H9 (cell line): ENCODE measurements around the gene TLK2. TPM values are rescaled to one million over a fixed set of nuclear protein-coding genes. Genes with fewer than 3 reads are reported as not detected.

Experiments
- DNase-seq: peaks from one replicate; pipeline ENCODE4 v3.0.0-alpha.2; 2017
- H2AFZ ChIP-seq: one replicate; pipeline ENCODE4 v1.6.1; 2013; ENCODE audit warnings: mild to moderate bottlenecking, low read length, control low read depth, moderate library complexity
- H2AK5ac ChIP-seq: 2 replicates; pipeline ENCODE4 v1.6.1; 2013; ENCODE audit warnings: low read length, control low read depth, mixed read lengths; ENCODE audit not compliant: insufficient read length
- H2BK120ac ChIP-seq: one replicate; pipeline ENCODE4 v1.6.1; 2013; ENCODE audit warnings: low read depth, mild to moderate bottlenecking, low read length, control low read depth, inconsistent platforms; ENCODE audit not compliant: poor library complexity, severe bottlenecking
- H2BK12ac ChIP-seq: 2 replicates; pipeline ENCODE4 v1.6.1; 2013; ENCODE audit warnings: low read length, control low read depth, mixed read lengths, low read depth; ENCODE audit not compliant: insufficient read length
- H2BK15ac ChIP-seq: 2 replicates; pipeline ENCODE4 v1.6.1; 2013; ENCODE audit warnings: low read depth, low read length, control low read depth
- H2BK20ac ChIP-seq: one replicate; pipeline ENCODE4 v1.6.1; 2013; ENCODE audit warnings: low read depth, mild to moderate bottlenecking, low read length, control low read depth, inconsistent platforms; ENCODE audit not compliant: poor library complexity, severe bottlenecking
- H2BK5ac ChIP-seq: 2 replicates; pipeline ENCODE4 v1.6.1; 2013; ENCODE audit warnings: low read length, control low read depth, mixed read lengths; ENCODE audit not compliant: insufficient read length
- H3K14ac ChIP-seq: 2 replicates; pipeline ENCODE4 v1.6.1; 2013; ENCODE audit warnings: low read length, control low read depth; ENCODE audit not compliant: insufficient read depth
- H3K18ac ChIP-seq: 2 replicates; pipeline ENCODE4 v1.6.1; 2013; ENCODE audit warnings: low read depth, mild to moderate bottlenecking, mixed read lengths, low read length, control low read depth; ENCODE audit not compliant: insufficient read length
- H3K23ac ChIP-seq: 2 replicates; pipeline ENCODE4 v1.6.1; 2013; ENCODE audit warnings: low read length, control low read depth, mixed read lengths, low read depth; ENCODE audit not compliant: insufficient read length
- H3K23me2 ChIP-seq: 2 replicates; pipeline ENCODE4 v1.6.1; 2013; ENCODE audit warnings: low read depth, mild to moderate bottlenecking, mixed read lengths, low read length, control low read depth; ENCODE audit not compliant: insufficient read length, poor library complexity, severe bottlenecking
- H3K27ac ChIP-seq: 2 replicates; pipeline ENCODE4 v1.5.1; 2013; ENCODE audit warnings: low read length, control low read depth, mixed read lengths, low read depth; ENCODE audit not compliant: insufficient read length
- H3K27me3 ChIP-seq: 2 replicates; pipeline ENCODE4 v1.6.1; 2013; ENCODE audit warnings: low read length, control low read depth, inconsistent platforms; ENCODE audit not compliant: insufficient read depth
- H3K4ac ChIP-seq: 2 replicates; pipeline ENCODE4 v1.6.1; 2013; ENCODE audit warnings: low read depth, mild to moderate bottlenecking, control low read depth, inconsistent platforms, low read length, moderate library complexity
- H3K4me1 ChIP-seq: 2 replicates; pipeline ENCODE4 v1.6.1; 2013; ENCODE audit warnings: low read length, control low read depth, inconsistent platforms; ENCODE audit not compliant: insufficient read depth
- H3K4me2 ChIP-seq: 2 replicates; pipeline ENCODE4 v1.6.1; 2013; ENCODE audit warnings: low read length, control low read depth, mixed read lengths; ENCODE audit not compliant: insufficient read length, insufficient read depth
- H3K56ac ChIP-seq: 2 replicates; pipeline ENCODE4 v1.6.1; 2013; ENCODE audit warnings: low read depth, mild to moderate bottlenecking, mixed read lengths, low read length, control low read depth; ENCODE audit not compliant: insufficient read length
- H3K79me1 ChIP-seq: 2 replicates; pipeline ENCODE4 v1.6.1; 2013; ENCODE audit warnings: low read depth, mild to moderate bottlenecking, moderate library complexity, low read length, control low read depth, inconsistent platforms; ENCODE audit not compliant: insufficient read depth, poor library complexity, severe bottlenecking
- H3K79me2 ChIP-seq: 2 replicates; pipeline ENCODE4 v1.6.1; 2013; ENCODE audit warnings: low read length, control low read depth, inconsistent platforms; ENCODE audit not compliant: insufficient read depth
- H3K9ac ChIP-seq: 2 replicates; pipeline ENCODE4 v1.6.1; 2013; ENCODE audit warnings: low read length, control low read depth, mixed read lengths; ENCODE audit not compliant: insufficient read length; ENCODE audit errors: extremely low read depth
- H3K9me3 ChIP-seq: one replicate; pipeline ENCODE4 v1.6.1; 2013; ENCODE audit warnings: low read depth, low read length, inconsistent platforms; ENCODE audit not compliant: control insufficient read depth
- H3T11ph ChIP-seq: one replicate; pipeline ENCODE4 v1.6.1; 2013; ENCODE audit warnings: mild to moderate bottlenecking, low read length, control low read depth, inconsistent platforms
- H4K20me1 ChIP-seq: one replicate; pipeline ENCODE4 v1.6.1; 2013; ENCODE audit not compliant: control insufficient read depth, insufficient read length, insufficient read depth
- H4K5ac ChIP-seq: 2 replicates; pipeline ENCODE4 v1.6.1; 2013; ENCODE audit warnings: low read depth, mild to moderate bottlenecking, mixed read lengths, low read length, control low read depth; ENCODE audit not compliant: insufficient read length
- H4K8ac ChIP-seq: replicated peaks from 2 replicates; pipeline ENCODE4 v1.6.1; 2013; ENCODE audit warnings: low read length, control low read depth, mixed read lengths, low read depth; ENCODE audit not compliant: insufficient read length
- H4K91ac ChIP-seq: 2 replicates; pipeline ENCODE4 v1.6.1; 2013; ENCODE audit warnings: low read depth, mild to moderate bottlenecking, moderate library complexity, mixed read lengths, low read length, control low read depth; ENCODE audit not compliant: insufficient read length
- H3K27ac Mint-ChIP-seq, 3 experiments: 2 replicates in 2 of 3; 3 replicates in 1 of 3; pipeline ENCODE4 v1.8.0; 2020 to 2021; ENCODE audit warnings: mixed read lengths in 3 of 3, mild to moderate bottlenecking in 1 of 3, moderate library complexity in 1 of 3
- H3K27me3 Mint-ChIP-seq: 2 replicates; pipeline ENCODE4 v1.8.0; 2021; ENCODE audit warnings: low read depth, mild to moderate bottlenecking, moderate library complexity, mixed read lengths
- H3K36me3 Mint-ChIP-seq, 3 experiments: 2 replicates in 2 of 3; 3 replicates in 1 of 3; pipeline ENCODE4 v1.8.0; 2020 to 2021; ENCODE audit warnings: low read depth in 3 of 3, mixed read lengths in 3 of 3; ENCODE audit not compliant: insufficient read depth in 1 of 3
- H3K4me1 Mint-ChIP-seq, 2 experiments: 2 replicates each; pipeline ENCODE4 v1.8.0; 2020; ENCODE audit warnings: mixed read lengths in 2 of 2
- H3K4me3 Mint-ChIP-seq, 2 experiments: 2 replicates in 1 of 2; 3 replicates in 1 of 2; pipeline ENCODE4 v1.8.0; 2020 to 2021; ENCODE audit warnings: mild to moderate bottlenecking in 2 of 2, mixed read lengths in 2 of 2, moderate library complexity in 1 of 2
- H3K9me3 Mint-ChIP-seq, 2 experiments: 2 replicates in 1 of 2; 3 replicates in 1 of 2; pipeline ENCODE4 v1.8.0; 2020; ENCODE audit warnings: mild to moderate bottlenecking in 2 of 2, mixed read lengths in 2 of 2, moderate library complexity in 1 of 2
- CTCF ChIP-seq: fragments of 200-600 bp; sonication (generic); conservative IDR thresholded peaks from 3 replicates; pipeline ENCODE4 v1.8.0; 2021; ENCODE audit warnings: antibody characterized with exemption, mild to moderate bottlenecking
- WGBS: extraction: QIAGEN DNeasy Blood & Tissue Kit; methylation state at CpG from one replicate; pipeline ENCODE4 v1.1.7; 2013; ENCODE audit warnings: missing lambda C conversion rate, low lambda C conversion rate, mixed read lengths; ENCODE audit not compliant: insufficient read length; ENCODE audit errors: extremely low coverage; 5-methylcytosine and 5-hydroxymethylcytosine counted together
- total RNA-seq: library from RNA; stranded (reverse); gene quantifications from 2 replicates; pipeline ENCODE4 v1.2.1, GENCODE V29; 2021

TLK2 gene
- total RNA-seq, 1 experiment from 2014 or later: 63.7 TPM

- H4K5ac ChIP-seq: no peak overlapping the region
- H3K4me1 ChIP-seq: peaks cover 9% of the 10 kb centered on the region; the same call in 1 of the 2 replicates
- H3K79me1 ChIP-seq: no peaks in the 10 kb centered on the region
- H3K4me3 Mint-ChIP-seq: 0 out of 5 replicates have a peak overlapping the region, but pooled peaks of 1 of the 2 experiments have one; percentile 53
- no peak overlapping the region for H2AK5ac ChIP-seq
- H2AFZ ChIP-seq: no peak overlapping the region
- H3K27ac Mint-ChIP-seq: peak overlapping the region in 2 of 3 experiments; percentile 61 to 75; a peak in 2 of 7 replicates
- H3K36me3 Mint-ChIP-seq: peaks cover 0 to 13% (median 5%) of the 10 kb centered on the region in 3 experiments; a peak in 4 of 7 replicates
- H3K27me3 Mint-ChIP-seq: peaks cover 21% of the 10 kb centered on the region
- H3K27ac ChIP-seq: no peak overlapping the region
- TF ChIP-seq CTCF: no peak
- H2BK15ac ChIP-seq: no peak overlapping the region
- no peaks in the 10 kb centered on the region for H3K27me3 ChIP-seq
- no peak overlapping the region for H3K56ac ChIP-seq
- no peak overlapping the region for H3K4me2 ChIP-seq
- H3K9me3 Mint-ChIP-seq: no peaks in the 10 kb centered on the region; a peak in 1 of 5 replicates
- H3T11ph ChIP-seq: no peak overlapping the region
- H3K9ac ChIP-seq: no peak overlapping the region
- H4K91ac ChIP-seq: no peak overlapping the region
- no CpG with 5 or more reads among the region's 19 CpGs for WGBS
- peaks cover 16% of the 10 kb centered on the region for H3K23me2 ChIP-seq
- no peak overlapping the region for H4K8ac ChIP-seq
- H3K14ac ChIP-seq: no peak overlapping the region
- H2BK5ac ChIP-seq: no peak overlapping the region
- peak; percentile 36 for DNase-seq
- H2BK12ac ChIP-seq: no peak overlapping the region
- H3K4ac ChIP-seq: no peak overlapping the region
- H3K9me3 ChIP-seq: no peaks in the 10 kb centered on the region
- H3K18ac ChIP-seq: no peak overlapping the region
- H4K20me1 ChIP-seq: no peaks in the 10 kb centered on the region
- no peak overlapping the region for H2BK120ac ChIP-seq
- H2BK20ac ChIP-seq: no peak overlapping the region
- no peaks in the 10 kb centered on the region; the same call in 1 of the 2 replicates for H3K79me2 ChIP-seq
- peaks cover 31 to 36% of the 10 kb centered on the region in 2 experiments for H3K4me1 Mint-ChIP-seq
- no peak overlapping the region for H3K23ac ChIP-seq
These were observed 146.7 kb downstream of the TLK2 start for GRCh38 chr17:62625184-62625869.
